ENCODE results near the gene NDRG2.

The NDRG2 gene

GRCh38 chr14:20969336-20969735 is 55.5 kb downstream of the NDRG2 start:
- no peak for DNase-seq (ENCODE audit: low spot score)
